PC-3 (cell line): ENCODE results near the gene EMP2.

Experiments
- CTCF ChIP-seq: fragments of 300-600 bp; sonication (generic); conservative IDR thresholded peaks from 2 replicates; pipeline ENCODE4 v1.5.1; 2017; ENCODE audit warnings: antibody characterized with exemption, low read depth, mild to moderate bottlenecking, low read length
- EZH2phosphoT487 ChIP-seq: fragments of 300-600 bp; sonication (generic); IDR thresholded peaks from 2 replicates; pipeline ENCODE4 v1.6.1; 2018; ENCODE audit warnings: mild to moderate bottlenecking, antibody characterized with exemption, low read length, borderline replicate concordance

GRCh38 chr16:10575506-10576130 is 4.8 kb downstream of the EMP2 start:
- no peak for TF ChIP-seq CTCF
- TF ChIP-seq EZH2phosphoT487: no peak
